HL-60/S4 treated with retinoic acid at 250 ng/mL for 4 days and 3 days (cell line): ENCODE data around the gene SLC38A10.

Experiments used
- in situ Hi-C: fragments of 300-500 bp; cut with MboI; formaldehyde crosslinking; loops from 2 replicates; pipeline ENCODE4 v1.7.0; 2022; ENCODE audit warnings: low sequenced_read_pairs

SLC38A10 gene

GRCh38 chr17:81331527-81332043, 36.5 kb upstream of the SLC38A10 start:
- in situ Hi-C loops: no loop called here

- in situ Hi-C loops: no loop called here
Measured at GRCh38 chr17:81330884-81331245, 35.8 kb upstream of the SLC38A10 start.

GRCh38 chr17:81329927-81330883, 35.1 kb upstream of the SLC38A10 start:
- in situ Hi-C loops: no loop called here

GRCh38 chr17:81328978-81329926, 34.1 kb upstream of the SLC38A10 start:
- in situ Hi-C loops: no loop called here

GRCh38 chr17:81328489-81328888, 33.4 kb upstream of the SLC38A10 start:
- in situ Hi-C loops: no loop called here

GRCh38 chr17:81325714-81326358, 30.7 kb upstream of the SLC38A10 start:
- in situ Hi-C loops: no loop called here

- in situ Hi-C loops: no loop called here
Measured at GRCh38 chr17:81324851-81325713, 30.0 kb upstream of the SLC38A10 start.

GRCh38 chr17:81324177-81324850, 29.2 kb upstream of the SLC38A10 start:
- in situ Hi-C loops: no loop called here

GRCh38 chr17:81323411-81323868, 28.3 kb upstream of the SLC38A10 start:
- in situ Hi-C loops: no loop called here

- in situ Hi-C loops: no loop called here
Measured at GRCh38 chr17:81323083-81323369, 27.9 kb upstream of the SLC38A10 start.

- in situ Hi-C loops: no loop called here
Measured at GRCh38 chr17:81322271-81323082, 27.4 kb upstream of the SLC38A10 start.

GRCh38 chr17:81317961-81318605, 23.0 kb upstream of the SLC38A10 start:
- in situ Hi-C loops: no loop called here

- in situ Hi-C loops: no loop called here
Measured at GRCh38 chr17:81317530-81317821, 22.4 kb upstream of the SLC38A10 start.

GRCh38 chr17:81315885-81316391, 20.8 kb upstream of the SLC38A10 start:
- in situ Hi-C loops: no loop called here

GRCh38 chr17:81315129-81315884, 20.2 kb upstream of the SLC38A10 start:
- in situ Hi-C loops: no loop called here

GRCh38 chr17:81314398-81315081, 19.4 kb upstream of the SLC38A10 start:
- in situ Hi-C loops: no loop called here
